Natural killer cell (primary cell): ENCODE data around the gene S100A12. TPM values are rescaled to one million over a fixed set of nuclear protein-coding genes. Genes with fewer than 3 reads are reported as not detected.
"Not testable (repeated sequence)": the region's sequence is repeated elsewhere in the genome, so short reads cannot be mapped to it uniquely, and the experiment has no call there.

Experiments
- ATAC-seq, 3 donors: fragments of 150-1000 bp in 2 of 3; fragments of 200-7000 bp in 1 of 3; cut with Tn5 transposase; 1 replicate in 1 of 3; 2 replicates in 2 of 3; pipeline ENCODE4 v1.10.0; 2021; ENCODE audit warnings: mild to moderate bottlenecking in 2 of 3, moderate library complexity in 2 of 3
- DNase-seq, 2 donors: peaks; one replicate each; pipeline versions ENCODE4 v3.0.0 to v3.0.0-alpha.2; 2013 to 2021; ENCODE audit warnings: mixed read lengths in 1 of 2
- H3K27ac ChIP-seq: one replicate; pipeline ENCODE4 v1.5.1; 2013; ENCODE audit warnings: mild to moderate bottlenecking, low read length
- H3K27me3 ChIP-seq: one replicate; pipeline ENCODE4 v1.6.1; 2013; ENCODE audit warnings: low read length; ENCODE audit not compliant: control insufficient read depth, insufficient read depth
- H3K36me3 ChIP-seq: one replicate; pipeline ENCODE4 v1.6.1; 2013; ENCODE audit warnings: low read length; ENCODE audit not compliant: control insufficient read depth, insufficient read depth
- H3K4me1 ChIP-seq: one replicate; pipeline ENCODE4 v1.6.1; 2013; ENCODE audit warnings: low read length; ENCODE audit not compliant: control insufficient read depth, insufficient read depth
- H3K4me3 ChIP-seq: one replicate; pipeline ENCODE4 v1.5.1; 2013; ENCODE audit warnings: low read length
- H3K9me3 ChIP-seq: one replicate; pipeline ENCODE4 v1.6.1; 2013; ENCODE audit warnings: low read length; ENCODE audit not compliant: control insufficient read depth, insufficient read depth
- H3K27ac Mint-ChIP-seq, 2 donors: one replicate each; pipeline ENCODE4 v1.8.0; 2022; ENCODE audit warnings: mild to moderate bottlenecking in 2 of 2, mixed read lengths in 2 of 2, moderate library complexity in 1 of 2
- H3K27me3 Mint-ChIP-seq, 2 donors: one replicate each; pipeline ENCODE4 v1.8.0; 2022; ENCODE audit warnings: low read depth in 2 of 2, mixed read lengths in 2 of 2
- H3K36me3 Mint-ChIP-seq: one replicate; pipeline ENCODE4 v1.8.0; 2022; ENCODE audit warnings: mixed read lengths
- H3K4me1 Mint-ChIP-seq, 2 donors: one replicate each; pipeline ENCODE4 v1.8.0; 2022; ENCODE audit warnings: mixed read lengths in 2 of 2
- H3K4me3 Mint-ChIP-seq: one replicate; pipeline ENCODE4 v1.8.0; 2022; ENCODE audit warnings: mild to moderate bottlenecking, moderate library complexity, mixed read lengths
- H3K9me3 Mint-ChIP-seq, 2 donors: one replicate each; pipeline ENCODE4 v1.8.0; 2022; ENCODE audit warnings: mixed read lengths in 2 of 2
- CTCF ChIP-seq: fragments of 200-600 bp; IDR thresholded peaks from one replicate; pipeline ENCODE4 v1.8.0; 2022; ENCODE audit warnings: antibody characterized with exemption
- WGBS: methylation state at CpG from one replicate; pipeline ENCODE4 v1.1.7; 2013; ENCODE audit warnings: missing lambda C conversion rate; ENCODE audit not compliant: insufficient coverage; 5-methylcytosine and 5-hydroxymethylcytosine counted together
- intact Hi-C: fragments of 100-400 bp; cut with micrococcal nuclease; formaldehyde crosslinking; loops from one replicate; pipeline ENCODE4 v1.14.2; 2022
- total RNA-seq, 4 donors: library from RNA; stranded (reverse); fragments of 120-200 nt in 1 of 4; gene quantifications; one replicate each; pipeline versions ENCODE4 v1.2.3 to v1.2.4, GENCODE V29; 2013 to 2022

S100A12 gene
- total RNA-seq, result 10 to 100 TPM in 2 of 3 donors, not detected in 1; 11.4 to 20.4 TPM
- total RNA-seq (2013), result 3.9 TPM

- no peaks in the 10 kb centered on the region for H3K36me3 ChIP-seq
- intact Hi-C loops, result no loop called here
- no peak within 1 kb of the TSS for H3K4me3 Mint-ChIP-seq
- H3K4me1 Mint-ChIP-seq, result no peaks in the 10 kb centered on the region
- peaks cover 7 to 19% of the 10 kb centered on the region in 2 donors for H3K27me3 Mint-ChIP-seq
- H3K27ac ChIP-seq, result no peak within 1 kb of the TSS
- H3K9me3 ChIP-seq, result no peaks in the 10 kb centered on the region
- 81% methylated on average over 1 of the region's 1 CpG for WGBS
- ATAC-seq (peak in 1 of 3 donors; percentile 48), DNase-seq (no peak)
- no peaks in the 10 kb centered on the region for H3K9me3 Mint-ChIP-seq
- no peak within 1 kb of the TSS for H3K4me3 ChIP-seq
- no peak within 1 kb of the TSS for H3K27ac Mint-ChIP-seq
- TF ChIP-seq CTCF, result no peak
- no peaks in the 10 kb centered on the region for H3K36me3 Mint-ChIP-seq
- no peaks in the 10 kb centered on the region for H3K27me3 ChIP-seq
- H3K4me1 ChIP-seq, result no peaks in the 10 kb centered on the region
These were observed at the start of gene S100A12 for GRCh38 chr1:153375511-153375910. TSS of gene S100A12 (minus strand) at chr1:153375621. CDS start at chr1:153374592, 1,029 bp downstream.

- no peak overlapping the region for H3K27ac ChIP-seq
- Mint-ChIP-seq H3K27ac (no peak overlapping the region), H3K9me3 (peaks cover 0 to 2% of the 10 kb centered on the region in 2 donors), H3K27me3 (peaks cover 26 to 41% of the 10 kb centered on the region in 2 donors), H3K4me3 (no peak overlapping the region), H3K36me3 (no peaks in the 10 kb centered on the region), H3K4me1 (no peaks in the 10 kb centered on the region)
- H3K36me3 ChIP-seq, result no peaks in the 10 kb centered on the region
- peak in 2 of 3 donors; percentile 59 to 68 for ATAC-seq
- H3K9me3 ChIP-seq, result no peaks in the 10 kb centered on the region
- DNase-seq, result peak; percentile 60 to 85
- no peak for TF ChIP-seq CTCF
- H3K4me3 ChIP-seq, result no peak overlapping the region
- WGBS, result 6% methylated on average over 5 of the region's 6 CpGs
- no peaks in the 10 kb centered on the region for H3K4me1 ChIP-seq
- peaks cover 5% of the 10 kb centered on the region for H3K27me3 ChIP-seq
- intact Hi-C loops, result no loop called here
These were observed 47.1 kb upstream of the S100A12 start for GRCh38 chr1:153422450-153423068.

- WGBS, result 74% methylated on average over 2 of the region's 2 CpGs
- Histone ChIP-seq H3K36me3 (no peaks in the 10 kb centered on the region), H3K4me3 (no peak overlapping the region), H3K4me1 (no peaks in the 10 kb centered on the region), H3K9me3 (no peaks in the 10 kb centered on the region), H3K27me3 (peaks cover 5% of the 10 kb centered on the region), H3K27ac (no peak overlapping the region)
- Mint-ChIP-seq H3K36me3 (no peaks in the 10 kb centered on the region), H3K4me1 (no peaks in the 10 kb centered on the region), H3K27me3 (peaks cover 23 to 28% of the 10 kb centered on the region in 2 donors), H3K9me3 (peaks cover 0 to 2% of the 10 kb centered on the region in 2 donors), H3K27ac (no peak overlapping the region), H3K4me3 (no peak overlapping the region)
- intact Hi-C loops, result no loop called here
- DNase-seq (no peak), ATAC-seq (no peak)
- TF ChIP-seq CTCF, result no peak
These were observed 44.9 kb upstream of the S100A12 start for GRCh38 chr1:153420306-153420705.

GRCh38 chr1:153419436-153419793 is 44.0 kb upstream of the S100A12 start:
- H3K27me3 ChIP-seq, H3K27ac ChIP-seq, H3K4me1 Mint-ChIP-seq, H3K4me3 ChIP-seq, ATAC-seq, H3K4me3 Mint-ChIP-seq, H3K27ac Mint-ChIP-seq, DNase-seq, intact Hi-C loops, H3K36me3 Mint-ChIP-seq, H3K36me3 ChIP-seq, H3K4me1 ChIP-seq, H3K9me3 Mint-ChIP-seq, H3K9me3 ChIP-seq: not testable (repeated sequence)
- peaks cover 19 to 20% of the 10 kb centered on the region in 2 donors for H3K27me3 Mint-ChIP-seq
- WGBS, result 46% methylated on average over 2 of the region's 2 CpGs

GRCh38 chr1:153418758-153419435 is 43.5 kb upstream of the S100A12 start:
- H3K4me1 ChIP-seq, H3K9me3 ChIP-seq, H3K4me3 Mint-ChIP-seq, DNase-seq, H3K27ac ChIP-seq, H3K4me1 Mint-ChIP-seq, H3K27ac Mint-ChIP-seq, H3K9me3 Mint-ChIP-seq, ATAC-seq, H3K36me3 Mint-ChIP-seq, H3K36me3 ChIP-seq, intact Hi-C loops, H3K27me3 ChIP-seq, H3K4me3 ChIP-seq: not testable (repeated sequence)
- H3K27me3 Mint-ChIP-seq, result peaks cover 14 to 17% of the 10 kb centered on the region in 2 donors
- 71% methylated on average over 7 of the region's 7 CpGs for WGBS
